ENCODE results near the gene NAV2. TPM values are rescaled to one million over a fixed set of nuclear protein-coding genes. Genes with fewer than 3 reads are reported as not detected.

NAV2 gene
- polyA plus RNA-seq, 1 experiment, result 5.1 TPM

DNA sequence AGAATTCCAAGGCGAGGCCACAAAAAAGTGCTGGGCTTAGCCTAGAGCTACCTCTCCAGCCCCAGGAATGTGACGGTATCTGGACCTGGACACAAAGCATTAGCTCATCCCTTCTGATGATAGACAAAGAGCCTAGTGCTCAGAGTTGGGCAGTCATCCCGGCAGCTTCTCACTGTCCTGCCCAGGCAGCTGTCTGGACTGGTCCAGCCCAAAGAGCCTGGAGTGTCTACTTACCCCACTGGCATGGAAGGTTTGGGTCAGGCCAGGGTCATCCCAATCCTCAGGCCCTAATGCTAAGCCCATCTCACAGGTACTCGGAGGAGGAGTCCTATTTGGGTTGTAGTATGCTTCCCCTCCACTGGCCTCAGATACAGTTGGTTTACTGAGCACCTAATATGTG lies 31.0 kb downstream of the NAV2 start:
- DNase-seq (ENCODE audit: low read depth, low spot score), result no peak
- TF ChIP-seq, protein P1, sequence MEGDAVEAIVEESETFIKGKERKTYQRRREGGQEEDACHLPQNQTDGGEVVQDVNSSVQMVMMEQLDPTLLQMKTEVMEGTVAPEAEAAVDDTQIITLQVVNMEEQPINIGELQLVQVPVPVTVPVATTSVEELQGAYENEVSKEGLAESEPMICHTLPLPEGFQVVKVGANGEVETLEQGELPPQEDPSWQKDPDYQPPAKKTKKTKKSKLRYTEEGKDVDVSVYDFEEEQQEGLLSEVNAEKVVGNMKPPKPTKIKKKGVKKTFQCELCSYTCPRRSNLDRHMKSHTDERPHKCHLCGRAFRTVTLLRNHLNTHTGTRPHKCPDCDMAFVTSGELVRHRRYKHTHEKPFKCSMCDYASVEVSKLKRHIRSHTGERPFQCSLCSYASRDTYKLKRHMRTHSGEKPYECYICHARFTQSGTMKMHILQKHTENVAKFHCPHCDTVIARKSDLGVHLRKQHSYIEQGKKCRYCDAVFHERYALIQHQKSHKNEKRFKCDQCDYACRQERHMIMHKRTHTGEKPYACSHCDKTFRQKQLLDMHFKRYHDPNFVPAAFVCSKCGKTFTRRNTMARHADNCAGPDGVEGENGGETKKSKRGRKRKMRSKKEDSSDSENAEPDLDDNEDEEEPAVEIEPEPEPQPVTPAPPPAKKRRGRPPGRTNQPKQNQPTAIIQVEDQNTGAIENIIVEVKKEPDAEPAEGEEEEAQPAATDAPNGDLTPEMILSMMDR (IDR thresholded peaks at IDR 0.05; ENCODE audit: low read depth, low read length), result no peak
- Histone ChIP-seq H3K27ac (ENCODE audit: low read depth, low read length) (no peak overlapping the region), H3K4me3 (ENCODE audit: low read depth, low read length) (no peak overlapping the region), H3K9me3 (ENCODE audit: control insufficient read depth, insufficient read depth, low read length) (no peaks in the 10 kb centered on the region), H3K27me3 (ENCODE audit: control insufficient read depth, insufficient read depth, low read length) (no peaks in the 10 kb centered on the region)
- ChIA-PET CTCF (interaction anchor here (0.7 to 4.9 kb wide), 26 partner anchors 8 to 417 kb away, joined by 3 to 174 read pairs (median 4); partner anchors contain the start of gene NAV2), POLR2A (no interaction called here)

DNA sequence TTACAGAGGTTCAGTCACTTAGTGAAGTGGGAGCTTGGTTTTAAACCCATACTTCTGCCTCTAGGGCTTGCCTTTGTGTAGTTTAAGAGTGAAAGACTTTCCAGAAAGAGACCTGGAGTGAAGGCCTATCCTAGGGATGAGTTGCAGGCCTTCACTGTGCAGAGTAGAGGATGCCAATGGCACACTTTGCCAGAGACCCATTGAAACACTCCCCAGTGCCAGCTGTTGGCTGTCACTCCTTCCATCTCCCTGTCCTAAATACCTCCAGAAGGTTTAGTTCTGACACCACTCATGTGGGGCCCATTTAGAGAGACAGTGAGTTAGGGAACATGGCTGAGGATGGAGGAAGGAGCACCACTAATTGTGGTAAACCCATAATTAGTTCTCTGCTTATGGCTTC lies 31.5 kb downstream of the NAV2 start:
- ChIA-PET CTCF (interaction anchor here (1.0 to 4.9 kb wide), 10 partner anchors 11 to 418 kb away, joined by 3 to 174 read pairs (median 4); partner anchors contain the start of gene NAV2), POLR2A (no interaction called here)
- Histone ChIP-seq H3K27ac (ENCODE audit: low read depth, low read length) (no peak overlapping the region), H3K9me3 (ENCODE audit: control insufficient read depth, insufficient read depth, low read length) (no peaks in the 10 kb centered on the region), H3K4me3 (ENCODE audit: low read depth, low read length) (no peak overlapping the region), H3K27me3 (ENCODE audit: control insufficient read depth, insufficient read depth, low read length) (no peaks in the 10 kb centered on the region)
- TF ChIP-seq, protein P1 (IDR thresholded peaks at IDR 0.05; ENCODE audit: low read depth, low read length), result no peak
- no peak for DNase-seq (ENCODE audit: low read depth, low spot score)

DNA sequence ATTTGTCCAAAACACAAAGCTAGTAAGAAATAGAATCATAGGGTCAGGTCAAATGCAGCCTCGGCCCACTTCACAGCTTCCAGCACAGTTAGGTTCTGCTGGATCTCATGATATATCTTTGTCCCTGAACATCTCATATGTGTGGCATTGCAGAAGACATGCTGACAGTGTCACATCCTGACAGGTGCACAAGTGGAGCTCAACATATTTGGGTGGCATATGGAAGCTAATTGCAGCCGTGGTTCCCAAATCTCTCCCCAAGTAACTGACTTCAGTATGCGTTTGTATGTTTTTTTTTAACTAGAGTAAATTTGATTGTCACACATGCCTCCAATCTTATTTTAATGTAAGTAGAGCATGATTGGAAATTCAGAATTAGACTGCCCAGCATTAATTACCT lies 33.4 kb downstream of the NAV2 start:
- POLR2A ChIA-PET, result no interaction called here
- H3K27ac ChIP-seq (ENCODE audit: low read depth, low read length), result no peak overlapping the region
- H3K27me3 ChIP-seq (ENCODE audit: control insufficient read depth, insufficient read depth, low read length), result no peaks in the 10 kb centered on the region
- TF ChIP-seq, protein P1 (IDR thresholded peaks at IDR 0.05; ENCODE audit: low read depth, low read length), result no peak
- CTCF ChIA-PET, result interaction anchor here (0.8 to 4.9 kb wide), 4 partner anchors 29 to 486 kb away, joined by 3 to 102 read pairs (median 6); no protein-coding TSS in a partner anchor
- DNase-seq (ENCODE audit: low read depth, low spot score), result no peak
- H3K4me3 ChIP-seq (ENCODE audit: low read depth, low read length), result no peak overlapping the region
- no peaks in the 10 kb centered on the region for H3K9me3 ChIP-seq (ENCODE audit: control insufficient read depth, insufficient read depth, low read length)

DNA sequence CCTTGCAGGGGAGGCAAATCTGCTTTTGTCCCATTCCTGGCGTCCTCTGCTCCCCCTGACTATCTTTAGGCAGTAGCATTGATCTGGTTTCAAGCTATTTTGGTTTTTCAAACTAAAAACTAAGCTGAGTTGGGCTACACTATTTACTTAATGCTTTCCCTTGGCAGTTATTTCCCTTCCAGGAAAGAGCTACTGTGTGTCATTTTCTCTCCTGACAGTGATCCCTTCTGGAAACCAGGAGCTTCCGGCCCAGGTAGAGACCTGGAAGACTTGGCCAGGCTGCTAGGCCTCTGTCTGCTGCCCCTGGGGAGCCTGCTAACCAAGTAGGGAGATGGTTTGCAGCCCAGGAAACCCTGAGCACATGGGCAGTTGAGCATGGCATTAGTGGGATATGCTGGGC lies 35.0 kb downstream of the NAV2 start:
- no peak for DNase-seq (ENCODE audit: low read depth, low spot score)
- CTCF ChIA-PET, result interaction anchor here (0.6 to 1.3 kb wide), 4 partner anchors 156 to 190 kb away, joined by 3 to 4 read pairs (median 3); no protein-coding TSS in a partner anchor
- H3K27me3 ChIP-seq (ENCODE audit: control insufficient read depth, insufficient read depth, low read length), result no peaks in the 10 kb centered on the region

DNA sequence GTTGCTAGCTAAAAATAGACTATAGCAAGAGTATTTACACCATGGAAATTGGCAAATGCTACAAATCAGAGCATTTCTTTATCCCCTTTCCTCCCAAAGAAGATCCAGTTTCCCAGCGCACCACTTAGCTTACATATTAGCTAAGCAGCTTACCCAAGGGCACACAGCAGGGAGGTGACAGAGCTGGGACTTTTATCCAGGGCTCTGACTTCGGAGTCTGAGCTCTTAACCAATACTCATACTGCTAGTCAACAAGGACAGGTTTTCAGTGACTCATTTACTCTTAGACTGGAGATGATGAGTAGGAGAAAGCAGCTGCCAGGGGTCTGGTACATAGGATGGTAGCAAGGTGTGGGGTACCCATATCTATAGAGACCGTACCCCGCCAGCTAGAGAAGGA lies 38.4 kb downstream of the NAV2 start:
- H3K27ac ChIP-seq (ENCODE audit: low read depth, low read length), result no peak overlapping the region
- no peaks in the 10 kb centered on the region for H3K27me3 ChIP-seq (ENCODE audit: control insufficient read depth, insufficient read depth, low read length)
- no peak for DNase-seq (ENCODE audit: low read depth, low spot score)
- POLR2A ChIA-PET, result no interaction called here
- no peaks in the 10 kb centered on the region for H3K9me3 ChIP-seq (ENCODE audit: control insufficient read depth, insufficient read depth, low read length)
- no peak overlapping the region for H3K4me3 ChIP-seq (ENCODE audit: low read depth, low read length)
- CTCF ChIA-PET, result interaction anchor here (1.0 to 1.9 kb wide), 3 partner anchors 8 to 187 kb away, joined by 5 to 7 read pairs (median 5); no protein-coding TSS in a partner anchor
- TF ChIP-seq, protein P1 (IDR thresholded peaks at IDR 0.05; ENCODE audit: low read depth, low read length), result no peak

More for the DNA sequence above, 35.0 kb downstream of the NAV2 start:
- TF ChIP-seq, protein P1 (IDR thresholded peaks at IDR 0.05; ENCODE audit: low read depth, low read length), result no peak
- Histone ChIP-seq H3K4me3 (ENCODE audit: low read depth, low read length) (no peak overlapping the region), H3K9me3 (ENCODE audit: control insufficient read depth, insufficient read depth, low read length) (no peaks in the 10 kb centered on the region), H3K27ac (ENCODE audit: low read depth, low read length) (no peak overlapping the region)
- POLR2A ChIA-PET, result no interaction called here
